ENCODE measurements around the gene DNAJC3.
"Not testable (repeated sequence)": the region's sequence is repeated elsewhere in the genome, so short reads cannot be mapped to it uniquely, and the experiment has no call there.

The DNAJC3 gene

DNA sequence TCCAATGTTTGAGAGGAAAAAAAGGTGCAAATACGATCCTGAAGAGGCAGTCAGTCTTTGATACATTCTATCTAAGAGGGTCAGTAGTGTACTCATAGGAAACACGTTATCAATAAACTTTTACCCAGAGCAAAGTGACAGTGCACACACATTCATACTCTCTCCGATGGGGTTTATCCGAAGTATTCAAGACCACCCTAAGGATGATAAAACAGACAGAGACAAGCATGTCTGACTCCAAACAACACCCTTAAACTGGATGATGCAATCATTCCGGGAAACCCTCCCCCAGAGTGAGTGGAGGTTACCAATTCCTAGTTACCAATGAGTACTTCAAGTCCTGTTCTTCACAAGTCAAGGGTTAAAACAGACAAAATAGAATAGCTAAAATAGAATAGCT is 79.1 kb downstream of the DNAJC3 start:
- Histone ChIP-seq H3K27me3 (replicated peaks in 2 of 5; ENCODE audit: control insufficient read depth in 4 of 5, insufficient read depth in 5 of 5, low read length in 4 of 5) (no peaks in the 10 kb centered on the region), H3K4me3 (ENCODE audit: control insufficient read depth in 1 of 7, extremely low read depth in 1 of 7, insufficient read depth in 4 of 7, low read depth in 2 of 7, low read length in 6 of 7) (no peak overlapping the region), H3K27ac (ENCODE audit: insufficient read depth in 1 of 2, low read depth in 1 of 2, low read length in 2 of 2, poor library complexity in 1 of 2, severe bottlenecking in 2 of 2) (no peak overlapping the region), H3K4me1 (ENCODE audit: control extremely low read depth in 1 of 4, control insufficient read depth in 4 of 4, insufficient read depth in 4 of 4, low read length in 3 of 4) (peaks cover 0 to 4% (median 0%) of the 10 kb centered on the region in 4 experiments), H3K9me3 (ENCODE audit: control extremely low read depth in 1 of 5, control insufficient read depth in 4 of 5, insufficient read depth in 2 of 5, low read depth in 1 of 5, low read length in 4 of 5) (no peaks in the 10 kb centered on the region), H3K36me3 (ENCODE audit: control insufficient read depth in 4 of 4, insufficient read depth in 4 of 4, low read length in 3 of 4) (peaks cover 1 to 9% (median 5%) of the 10 kb centered on the region in 4 experiments)
- ChIA-PET CTCF (interaction anchor here (1.3 kb wide), 1 partner anchor 11 kb away, joined by 3 read pairs; no protein-coding TSS in a partner anchor), POLR2A (no interaction called here)
- DNase-seq = no peak
- WGBS (ENCODE audit: insufficient coverage) = 97% methylated on average over 5 of the region's 5 CpGs

- H3K27ac ChIP-seq (ENCODE audit: insufficient read depth in 1 of 2, low read depth in 1 of 2, low read length in 2 of 2, poor library complexity in 1 of 2, severe bottlenecking in 2 of 2); H3K4me3 ChIP-seq (ENCODE audit: control insufficient read depth in 1 of 7, extremely low read depth in 1 of 7, insufficient read depth in 4 of 7, low read depth in 2 of 7, low read length in 6 of 7); H3K27me3 ChIP-seq (replicated peaks in 2 of 5; ENCODE audit: control insufficient read depth in 4 of 5, insufficient read depth in 5 of 5, low read length in 4 of 5); H3K4me1 ChIP-seq (ENCODE audit: control extremely low read depth in 1 of 4, control insufficient read depth in 4 of 4, insufficient read depth in 4 of 4, low read length in 3 of 4); H3K9me3 ChIP-seq (ENCODE audit: control extremely low read depth in 1 of 5, control insufficient read depth in 4 of 5, insufficient read depth in 2 of 5, low read depth in 1 of 5, low read length in 4 of 5); DNase-seq: not testable (repeated sequence)
- ChIA-PET POLR2A (interaction anchor here (0.6 kb wide), 1 partner anchor 59 kb away, joined by 3 read pairs; no protein-coding TSS in a partner anchor), CTCF (interaction anchor here (1.0 kb wide), 1 partner anchor 120 kb away, joined by 3 read pairs; no protein-coding TSS in a partner anchor)
- WGBS (ENCODE audit: insufficient coverage) = no CpG with 5 or more reads among the region's 3 CpGs
- peaks cover 17 to 39% (median 22%) of the 10 kb centered on the region in 4 experiments for H3K36me3 ChIP-seq (ENCODE audit: control insufficient read depth in 4 of 4, insufficient read depth in 4 of 4, low read length in 3 of 4)
These were observed 85.7 kb downstream of the DNAJC3 start for GRCh38 chr13:95762626-95763025.

DNA sequence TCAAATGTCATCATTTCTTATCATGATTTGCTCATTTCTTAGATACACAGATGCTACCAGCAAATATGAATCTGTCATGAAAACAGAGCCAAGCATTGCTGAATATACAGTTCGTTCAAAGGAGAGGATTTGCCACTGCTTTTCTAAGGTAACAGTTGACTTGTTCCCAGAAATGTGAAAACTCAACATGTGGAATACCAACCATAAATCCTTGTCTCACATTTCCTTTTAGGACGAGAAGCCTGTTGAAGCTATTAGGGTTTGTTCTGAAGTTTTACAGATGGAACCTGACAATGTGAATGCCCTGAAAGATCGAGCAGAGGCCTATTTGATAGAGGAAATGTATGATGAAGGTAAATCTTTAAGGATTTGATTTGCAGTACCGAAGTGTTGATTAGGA is 86.7 kb downstream of the DNAJC3 start:
- no peaks in the 10 kb centered on the region for H3K27me3 ChIP-seq (replicated peaks in 2 of 5; ENCODE audit: control insufficient read depth in 4 of 5, insufficient read depth in 5 of 5, low read length in 4 of 5)
- 100% methylated on average over 1 of the region's 4 CpGs for WGBS (ENCODE audit: insufficient coverage)
- no peak overlapping the region for H3K4me3 ChIP-seq (ENCODE audit: control insufficient read depth in 1 of 7, extremely low read depth in 1 of 7, insufficient read depth in 4 of 7, low read depth in 2 of 7, low read length in 6 of 7)
- no peaks in the 10 kb centered on the region for H3K4me1 ChIP-seq (ENCODE audit: control extremely low read depth in 1 of 4, control insufficient read depth in 4 of 4, insufficient read depth in 4 of 4, low read length in 3 of 4)
- H3K27ac ChIP-seq (ENCODE audit: insufficient read depth in 1 of 2, low read depth in 1 of 2, low read length in 2 of 2, poor library complexity in 1 of 2, severe bottlenecking in 2 of 2) = no peak overlapping the region
- H3K36me3 ChIP-seq (ENCODE audit: control insufficient read depth in 4 of 4, insufficient read depth in 4 of 4, low read length in 3 of 4) = peaks cover 17 to 37% (median 24%) of the 10 kb centered on the region in 4 experiments
- CTCF ChIA-PET = interaction anchor here (0.9 kb wide), 1 partner anchor 18 kb away, joined by 3 read pairs; no protein-coding TSS in a partner anchor
- DNase-seq = no peak
- H3K9me3 ChIP-seq (ENCODE audit: control extremely low read depth in 1 of 5, control insufficient read depth in 4 of 5, insufficient read depth in 2 of 5, low read depth in 1 of 5, low read length in 4 of 5) = no peaks in the 10 kb centered on the region
- POLR2A ChIA-PET = no interaction called here

GRCh38 chr13:95771905-95772304 is 95.0 kb downstream of the DNAJC3 start:
- H3K4me1 ChIP-seq (ENCODE audit: control extremely low read depth in 1 of 4, control insufficient read depth in 4 of 4, insufficient read depth in 4 of 4, low read length in 3 of 4) = peaks cover 0 to 12% (median 6%) of the 10 kb centered on the region in 4 experiments
- CTCF ChIA-PET = interaction anchor here (0.5 to 1.5 kb wide), 2 partner anchors 14 to 458 kb away, joined by 3 read pairs; no protein-coding TSS in a partner anchor
- H3K4me3 ChIP-seq (ENCODE audit: control insufficient read depth in 1 of 7, extremely low read depth in 1 of 7, insufficient read depth in 4 of 7, low read depth in 2 of 7, low read length in 6 of 7) = no peak overlapping the region
- H3K27ac ChIP-seq (ENCODE audit: insufficient read depth in 1 of 2, low read depth in 1 of 2, low read length in 2 of 2, poor library complexity in 1 of 2, severe bottlenecking in 2 of 2) = no peak overlapping the region
- POLR2A ChIA-PET = no interaction called here
- no peaks in the 10 kb centered on the region for H3K9me3 ChIP-seq (ENCODE audit: control extremely low read depth in 1 of 5, control insufficient read depth in 4 of 5, insufficient read depth in 2 of 5, low read depth in 1 of 5, low read length in 4 of 5)
- H3K36me3 ChIP-seq (ENCODE audit: control insufficient read depth in 4 of 4, insufficient read depth in 4 of 4, low read length in 3 of 4) = peaks cover 0 to 7% (median 3%) of the 10 kb centered on the region in 4 experiments
- 100% methylated on average over 1 of the region's 4 CpGs for WGBS (ENCODE audit: insufficient coverage)
- DNase-seq = no peak
- no peaks in the 10 kb centered on the region for H3K27me3 ChIP-seq (replicated peaks in 2 of 5; ENCODE audit: control insufficient read depth in 4 of 5, insufficient read depth in 5 of 5, low read length in 4 of 5)

- POLR2A ChIA-PET = no interaction called here
These were observed 102.6 kb downstream of the DNAJC3 start for GRCh38 chr13:95779522-95779921.

DNA sequence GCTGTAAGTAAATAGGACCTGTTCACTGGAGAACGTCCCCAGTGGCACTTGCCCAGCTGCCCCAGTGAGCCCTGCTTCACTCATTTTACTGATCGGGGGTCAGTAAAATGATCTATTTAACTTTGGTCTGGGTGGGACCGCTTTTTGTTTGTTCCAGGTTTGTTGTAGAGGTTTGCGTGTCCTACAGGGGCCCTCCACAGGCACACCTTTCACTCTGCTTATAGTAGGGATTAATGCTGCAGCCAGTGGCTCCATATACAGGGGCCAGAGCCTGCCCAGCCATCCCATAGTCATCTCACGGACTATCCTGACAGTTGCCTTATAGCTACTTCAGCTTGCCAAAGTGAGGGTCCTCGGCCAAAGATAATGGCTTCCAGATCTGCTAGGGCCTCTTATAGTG is 104.1 kb downstream of the DNAJC3 start:
- no peak for DNase-seq
- Histone ChIP-seq H3K27ac (ENCODE audit: insufficient read depth in 1 of 2, low read depth in 1 of 2, low read length in 2 of 2, poor library complexity in 1 of 2, severe bottlenecking in 2 of 2) (no peak overlapping the region), H3K4me3 (ENCODE audit: control insufficient read depth in 1 of 7, extremely low read depth in 1 of 7, insufficient read depth in 4 of 7, low read depth in 2 of 7, low read length in 6 of 7) (no peak overlapping the region), H3K27me3 (replicated peaks in 2 of 5; ENCODE audit: control insufficient read depth in 4 of 5, insufficient read depth in 5 of 5, low read length in 4 of 5) (no peaks in the 10 kb centered on the region), H3K4me1 (ENCODE audit: control extremely low read depth in 1 of 4, control insufficient read depth in 4 of 4, insufficient read depth in 4 of 4, low read length in 3 of 4) (no peaks in the 10 kb centered on the region), H3K9me3 (ENCODE audit: control extremely low read depth in 1 of 5, control insufficient read depth in 4 of 5, insufficient read depth in 2 of 5, low read depth in 1 of 5, low read length in 4 of 5) (no peaks in the 10 kb centered on the region), H3K36me3 (ENCODE audit: control insufficient read depth in 4 of 4, insufficient read depth in 4 of 4, low read length in 3 of 4) (peaks cover 6 to 26% (median 10%) of the 10 kb centered on the region in 4 experiments)
- CTCF ChIA-PET = interaction anchor here (0.6 to 1.2 kb wide), 2 partner anchors 17 to 51 kb away, joined by 3 read pairs; no protein-coding TSS in a partner anchor
- 95% methylated on average over 5 of the region's 6 CpGs for WGBS (ENCODE audit: insufficient coverage)
- POLR2A ChIA-PET = no interaction called here

More at GRCh38 chr13:95779522-95779921, 102.6 kb downstream of the DNAJC3 start:
- CTCF ChIA-PET = no interaction called here
- H3K36me3 ChIP-seq (ENCODE audit: control insufficient read depth in 4 of 4, insufficient read depth in 4 of 4, low read length in 3 of 4) = peaks cover 6 to 24% (median 9%) of the 10 kb centered on the region in 4 experiments
- no peaks in the 10 kb centered on the region for H3K9me3 ChIP-seq (ENCODE audit: control extremely low read depth in 1 of 5, control insufficient read depth in 4 of 5, insufficient read depth in 2 of 5, low read depth in 1 of 5, low read length in 4 of 5)
- H3K4me3 ChIP-seq (ENCODE audit: control insufficient read depth in 1 of 7, extremely low read depth in 1 of 7, insufficient read depth in 4 of 7, low read depth in 2 of 7, low read length in 6 of 7) = no peak overlapping the region
- 100% methylated on average over 1 of the region's 1 CpG for WGBS (ENCODE audit: insufficient coverage)
- no peaks in the 10 kb centered on the region for H3K4me1 ChIP-seq (ENCODE audit: control extremely low read depth in 1 of 4, control insufficient read depth in 4 of 4, insufficient read depth in 4 of 4, low read length in 3 of 4)
- no peak for DNase-seq
- H3K27ac ChIP-seq (ENCODE audit: insufficient read depth in 1 of 2, low read depth in 1 of 2, low read length in 2 of 2, poor library complexity in 1 of 2, severe bottlenecking in 2 of 2) = no peak overlapping the region
- H3K27me3 ChIP-seq (replicated peaks in 2 of 5; ENCODE audit: control insufficient read depth in 4 of 5, insufficient read depth in 5 of 5, low read length in 4 of 5) = no peaks in the 10 kb centered on the region

GRCh38 chr13:95781940-95782339 is 105.0 kb downstream of the DNAJC3 start:
- no CpG with 5 or more reads among the region's 1 CpG for WGBS (ENCODE audit: insufficient coverage)
- DNase-seq; H3K4me1 ChIP-seq (ENCODE audit: control extremely low read depth in 1 of 4, control insufficient read depth in 4 of 4, insufficient read depth in 4 of 4, low read length in 3 of 4); H3K4me3 ChIP-seq (ENCODE audit: control insufficient read depth in 1 of 7, extremely low read depth in 1 of 7, insufficient read depth in 4 of 7, low read depth in 2 of 7, low read length in 6 of 7); H3K27me3 ChIP-seq (replicated peaks in 2 of 5; ENCODE audit: control insufficient read depth in 4 of 5, insufficient read depth in 5 of 5, low read length in 4 of 5); H3K9me3 ChIP-seq (ENCODE audit: control extremely low read depth in 1 of 5, control insufficient read depth in 4 of 5, insufficient read depth in 2 of 5, low read depth in 1 of 5, low read length in 4 of 5); H3K27ac ChIP-seq (ENCODE audit: insufficient read depth in 1 of 2, low read depth in 1 of 2, low read length in 2 of 2, poor library complexity in 1 of 2, severe bottlenecking in 2 of 2); POLR2A ChIA-PET: not testable (repeated sequence)
- peaks cover 9 to 28% (median 10%) of the 10 kb centered on the region in 4 experiments for H3K36me3 ChIP-seq (ENCODE audit: control insufficient read depth in 4 of 4, insufficient read depth in 4 of 4, low read length in 3 of 4)
- CTCF ChIA-PET = interaction anchor here (1.2 kb wide), 1 partner anchor 18 kb away, joined by 3 read pairs; no protein-coding TSS in a partner anchor

Data from common myeloid progenitor, CD34-positive (primary cell).